HG02610 (cell line): ENCODE measurements around the gene SDF4.
"Not testable (repeated sequence)": the region's sequence is repeated elsewhere in the genome, so short reads cannot be mapped to it uniquely, and the experiment has no call there.

Experiments used
- ATAC-seq: cut with Tn5 transposase; IDR thresholded peaks from one replicate; pipeline ENCODE4 v1.9.1; 2021; ENCODE audit warnings: mild to moderate bottlenecking, moderate library complexity; ENCODE audit not compliant: unreplicated experiment

Gene SDF4

DNA sequence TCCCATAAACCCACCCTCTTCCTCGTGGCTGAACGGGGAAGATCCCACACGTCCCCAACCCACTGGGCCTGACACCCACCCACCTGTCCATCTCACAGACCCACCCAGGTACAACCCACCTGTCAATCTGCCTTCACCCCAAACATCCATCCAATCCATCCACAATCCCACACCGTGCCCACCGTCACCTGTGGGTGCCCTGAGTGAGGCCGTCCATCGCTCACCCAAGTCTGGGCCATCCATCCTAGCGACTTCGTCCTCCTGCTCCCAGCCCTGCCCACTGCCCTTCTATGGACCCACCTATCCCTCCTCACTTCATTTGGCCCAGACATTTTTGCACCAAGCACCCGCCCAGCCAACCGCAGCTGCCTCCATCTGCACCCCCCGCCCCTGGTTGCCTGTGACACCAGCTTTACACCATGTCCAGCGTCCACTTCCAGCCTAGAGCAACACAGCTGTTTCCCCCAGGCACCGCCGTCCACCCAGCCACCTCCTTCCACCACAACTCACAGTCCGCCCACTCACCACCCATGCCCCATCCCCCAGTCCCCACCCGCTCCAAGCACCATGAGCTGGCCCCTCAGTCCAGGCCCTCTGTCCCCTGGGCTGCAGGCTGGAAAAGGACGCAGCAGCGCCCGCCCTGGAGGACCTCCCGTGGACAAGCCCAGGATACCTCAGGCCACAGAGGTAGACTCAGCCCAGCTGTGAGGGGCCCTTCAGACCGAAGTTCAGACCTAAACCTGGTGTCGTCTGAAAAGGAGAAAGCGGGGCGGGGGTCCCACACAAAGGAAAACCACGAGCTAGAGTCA lies 50.5 kb downstream of the SDF4 start:
- no peak for ATAC-seq

DNA sequence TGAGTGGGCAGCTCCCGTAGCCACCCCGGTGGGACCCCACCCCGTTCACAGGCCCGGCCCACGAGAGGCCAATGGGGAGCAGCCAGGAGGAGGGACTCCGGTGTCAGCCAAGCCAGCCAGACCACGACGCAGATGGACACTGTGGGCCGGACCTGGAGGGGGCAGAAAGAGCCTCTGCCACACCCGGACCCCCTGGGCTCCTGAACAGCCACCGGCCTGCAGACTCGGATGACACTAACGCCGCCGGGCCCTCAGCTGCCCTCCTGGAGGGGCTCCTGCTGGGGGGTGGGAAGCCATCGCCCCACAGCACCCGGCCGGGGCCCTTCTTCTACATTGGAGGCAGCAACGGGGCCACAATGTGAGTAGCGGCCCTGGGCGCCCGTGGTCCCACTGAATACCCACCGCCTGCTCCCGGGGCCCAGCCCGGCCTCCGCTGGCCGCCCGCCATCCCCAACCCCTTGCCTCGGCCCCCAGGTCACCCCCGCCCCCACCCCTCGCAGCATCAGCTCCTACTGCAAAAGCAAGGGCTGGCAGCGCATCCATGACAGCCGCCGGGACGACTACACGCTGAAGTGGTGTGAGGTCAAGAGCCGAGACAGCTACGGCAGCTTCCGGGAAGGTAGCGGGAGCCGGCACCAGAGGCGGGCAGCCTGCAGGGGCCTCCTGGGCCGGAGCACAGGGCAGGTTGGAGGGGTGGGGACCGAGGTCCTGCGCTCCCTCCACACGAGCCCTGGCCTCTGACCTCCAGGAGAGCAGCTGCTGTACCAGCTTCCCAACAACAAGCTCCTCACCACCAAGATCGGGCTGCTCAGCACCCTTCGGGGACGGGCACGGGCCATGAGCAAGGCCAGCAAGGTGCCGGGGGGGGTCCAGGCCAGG lies 51.6 kb downstream of the SDF4 start:
- ATAC-seq = no peak

DNA sequence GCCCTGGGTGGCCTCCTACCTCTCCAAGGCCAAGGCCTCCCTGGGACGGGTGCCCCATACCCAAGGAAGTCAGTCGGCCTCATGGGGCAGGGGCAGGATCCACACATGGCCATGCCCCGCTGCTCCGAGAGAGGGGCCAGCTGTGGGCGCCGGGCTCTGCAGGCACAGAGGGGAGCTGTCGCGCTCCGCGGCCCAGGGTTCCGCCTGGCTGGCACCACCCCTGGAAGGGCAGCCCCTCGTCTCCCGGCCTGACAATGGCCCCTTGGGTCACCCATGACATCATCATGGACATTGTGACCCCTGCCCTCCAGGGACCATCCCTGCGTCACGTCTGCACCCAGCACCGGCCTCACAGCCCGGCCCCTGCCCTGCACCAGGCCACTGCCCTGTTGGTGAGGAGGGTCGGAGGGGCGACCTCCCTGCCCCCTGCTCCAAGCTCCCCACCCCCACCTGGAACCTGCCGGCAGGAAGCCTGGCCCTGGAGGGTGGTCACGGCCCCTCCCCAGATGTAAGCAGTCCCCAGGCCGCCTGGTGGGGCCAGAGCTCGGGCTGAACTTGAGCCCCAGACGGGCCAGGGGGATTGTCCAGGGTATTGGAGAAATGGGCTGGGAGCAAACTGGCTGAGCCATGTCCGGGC lies 52.3 kb downstream of the SDF4 start:
- no peak for ATAC-seq

DNA sequence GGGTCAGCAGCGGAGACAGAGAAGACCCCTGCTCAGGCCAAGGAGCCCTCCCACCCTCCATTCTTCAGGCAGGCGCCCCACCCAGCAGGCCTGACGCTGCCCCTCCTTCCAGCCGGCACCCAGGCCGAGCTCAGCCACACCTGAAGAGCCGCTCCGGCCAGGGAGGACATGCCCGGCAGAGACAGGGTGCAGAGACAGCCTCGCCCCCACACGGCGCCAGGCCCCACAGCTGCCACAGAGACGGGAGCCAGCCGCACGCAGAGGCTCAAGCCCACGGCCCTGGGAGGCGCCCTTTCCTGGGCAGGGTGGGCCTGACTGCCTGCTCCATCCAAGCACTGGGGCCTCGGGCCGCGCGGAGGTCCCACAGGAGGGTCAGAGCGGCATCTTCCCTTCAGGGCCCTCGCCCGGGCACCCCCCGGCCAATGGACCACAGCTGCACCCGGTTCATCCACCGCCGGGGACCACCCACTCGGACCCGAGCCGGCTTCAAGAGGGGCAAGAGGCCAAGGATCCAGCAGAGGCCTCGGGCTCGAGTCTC lies 52.9 kb downstream of the SDF4 start:
- ATAC-seq = no peak

DNA sequence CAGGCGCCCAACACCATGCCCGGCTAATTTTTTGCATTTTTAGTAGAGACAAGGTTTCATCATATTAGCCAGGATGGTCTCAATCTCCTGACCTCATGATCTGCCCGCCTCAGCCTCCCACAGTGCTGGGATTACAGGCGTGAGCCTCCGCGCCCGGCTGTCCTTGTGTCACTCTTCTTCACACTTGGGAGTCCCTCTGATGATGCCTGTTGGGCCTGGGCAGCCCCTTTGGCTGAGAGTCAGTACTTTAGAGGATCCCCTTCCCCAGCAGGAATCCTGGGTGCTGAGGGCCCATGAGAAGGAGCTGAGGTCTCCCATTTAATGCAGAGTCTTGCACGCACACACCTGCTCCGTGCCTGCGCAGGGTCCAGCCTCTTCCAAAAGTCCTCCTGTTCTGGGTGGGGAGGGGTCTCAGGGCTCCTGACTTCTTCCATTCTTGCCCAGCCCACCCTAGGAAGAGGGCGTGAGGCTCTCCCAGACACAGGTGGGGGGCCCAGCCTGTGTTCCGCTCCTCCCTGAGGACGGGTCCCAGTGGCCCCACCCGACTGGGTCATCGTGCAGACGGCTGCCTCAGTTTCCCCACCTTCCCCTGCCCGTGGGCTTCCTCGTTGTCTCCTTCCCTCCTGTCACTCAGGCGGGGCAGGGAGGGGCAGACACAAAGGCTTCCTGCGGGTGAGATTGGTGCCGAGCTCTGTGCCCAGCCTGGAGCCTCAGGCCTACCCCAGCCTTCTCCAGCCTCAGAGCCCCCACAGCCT lies 54.2 kb downstream of the SDF4 start:
- ATAC-seq = no peak

DNA sequence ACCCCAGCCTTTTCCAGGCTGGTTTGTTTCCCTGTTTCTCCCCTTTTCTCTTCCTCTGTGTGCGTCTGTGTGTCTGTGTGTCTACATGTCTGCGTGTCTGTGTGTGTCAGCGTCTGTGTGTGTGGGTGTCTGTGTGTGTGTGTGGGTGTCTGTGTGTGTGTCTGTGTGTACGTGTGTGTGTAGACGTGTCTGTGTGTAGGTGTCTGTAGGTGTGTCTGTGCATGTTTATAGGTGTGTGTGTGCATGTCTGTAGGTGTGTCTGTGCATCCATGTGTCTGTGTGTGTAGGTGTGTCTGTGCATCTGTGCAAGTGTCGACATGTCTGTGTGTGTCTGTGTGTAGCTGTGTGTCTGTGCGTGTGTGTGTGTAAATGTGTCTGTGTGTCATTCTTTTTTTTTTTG lies 54.9 kb downstream of the SDF4 start:
- no peak for ATAC-seq

DNA sequence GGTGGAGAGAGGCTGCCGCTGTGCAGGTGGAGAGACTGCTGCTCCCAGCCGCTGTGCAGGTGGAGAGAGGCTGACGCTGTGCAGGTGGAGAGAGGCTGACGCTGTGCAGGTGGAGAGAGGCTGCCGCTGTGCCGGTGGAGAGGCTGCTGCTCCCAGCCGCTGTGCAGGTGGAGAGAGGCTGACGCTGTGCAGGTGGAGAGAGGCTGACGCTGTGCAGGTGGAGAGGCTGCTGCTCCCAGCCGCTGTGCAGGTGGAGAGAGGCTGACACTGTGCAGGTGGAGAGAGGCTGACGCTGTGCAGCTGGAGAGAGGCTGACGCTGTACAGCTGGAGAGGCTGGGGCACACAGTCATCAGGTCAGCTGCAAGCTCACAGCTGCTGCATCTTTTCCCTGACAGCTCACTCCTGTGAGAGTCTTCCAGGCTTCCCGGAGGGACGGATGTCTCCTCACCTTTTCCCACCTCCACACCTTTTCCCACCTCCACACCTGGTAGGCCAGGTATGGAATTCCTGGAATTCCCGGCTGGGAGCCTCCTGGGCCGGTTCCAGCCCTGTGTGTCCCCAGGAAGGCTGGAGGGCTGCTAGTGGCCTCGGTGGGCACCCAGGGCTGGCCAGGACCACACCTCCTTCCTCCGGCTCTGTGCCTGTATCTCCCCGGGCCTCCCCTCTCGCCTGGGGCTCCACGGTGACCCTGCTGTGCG lies 55.6 kb downstream of the SDF4 start:
- not testable (repeated sequence) for ATAC-seq

DNA sequence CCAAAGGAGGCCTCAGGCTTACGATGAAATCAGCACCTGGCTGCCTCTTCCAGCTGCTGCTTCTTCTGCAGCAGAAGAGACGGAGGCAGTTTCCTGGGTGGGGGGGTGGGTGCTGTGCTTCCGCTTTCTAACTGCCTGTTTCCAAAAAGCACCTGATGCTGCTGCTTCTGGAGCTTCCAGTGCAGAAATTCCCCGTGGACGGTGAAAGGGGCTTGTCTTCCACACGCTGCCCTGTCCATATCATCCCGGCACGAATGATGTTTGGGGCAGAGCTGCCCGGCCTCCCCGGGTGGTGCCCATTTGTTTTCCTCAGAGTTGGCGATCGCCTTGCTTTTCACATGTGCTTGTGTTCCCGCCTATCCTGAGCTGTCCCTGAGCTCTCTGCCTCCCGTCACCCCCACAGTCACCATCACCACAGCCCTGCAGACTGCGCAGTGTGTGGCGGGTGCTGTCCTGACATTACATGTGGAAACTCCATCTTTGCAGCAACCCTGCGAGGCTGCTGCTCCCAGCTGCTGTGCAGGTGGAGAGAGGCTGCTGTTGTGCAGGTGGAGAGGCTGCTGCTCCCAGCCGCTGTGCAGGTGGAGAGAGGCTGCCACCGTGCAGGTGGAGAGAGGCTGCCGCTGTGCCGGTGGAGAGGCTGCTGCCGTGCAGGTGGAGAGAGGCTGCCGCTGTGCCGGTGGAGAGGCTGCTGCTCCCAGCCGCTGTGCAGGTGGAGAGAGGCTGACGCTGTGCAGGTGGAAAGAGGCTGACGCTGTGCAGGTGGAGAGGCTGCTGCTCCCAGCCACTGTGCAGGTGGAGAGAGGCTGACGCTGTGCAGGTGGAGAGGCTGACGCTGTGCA lies 56.4 kb downstream of the SDF4 start:
- no peak for ATAC-seq

DNA sequence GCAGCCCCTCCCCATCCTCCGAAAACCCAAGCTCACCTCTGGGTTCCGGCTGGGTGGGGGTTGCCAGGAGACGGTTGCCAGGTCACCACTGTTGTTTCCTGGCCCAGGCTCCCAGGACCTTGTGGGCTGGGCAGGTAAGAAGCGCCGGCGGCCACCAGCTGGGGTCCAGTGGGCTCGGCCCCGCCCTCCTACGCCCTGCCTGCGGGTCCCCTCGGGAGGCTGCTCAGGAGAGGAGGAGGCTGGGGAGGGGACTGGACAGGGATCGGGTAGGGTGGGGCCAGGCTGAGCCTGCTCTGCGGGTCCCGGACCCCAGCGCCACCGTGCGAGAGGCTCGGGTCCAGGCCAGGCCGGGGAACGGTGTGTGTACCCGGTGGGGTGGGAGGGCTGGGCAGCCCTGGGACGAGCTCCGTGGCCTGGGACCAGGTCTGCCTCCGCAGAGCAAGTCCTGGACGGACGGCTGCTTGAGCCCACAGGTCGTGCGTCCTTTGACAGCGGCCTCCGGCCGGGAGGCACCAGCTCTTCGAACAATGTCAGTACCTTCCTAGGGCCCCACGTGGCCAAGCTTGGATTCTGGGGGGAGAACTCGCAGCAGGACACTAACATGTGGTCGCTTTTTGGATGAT lies 57.9 kb downstream of the SDF4 start, which contains the start of gene TTLL10:
Gene TTLL10, plus strand, starts transcription at position 88 of the 623 bp plus-strand sequence. CDS start 5,336 bp downstream, outside the sequence.
- ATAC-seq = no peak

DNA sequence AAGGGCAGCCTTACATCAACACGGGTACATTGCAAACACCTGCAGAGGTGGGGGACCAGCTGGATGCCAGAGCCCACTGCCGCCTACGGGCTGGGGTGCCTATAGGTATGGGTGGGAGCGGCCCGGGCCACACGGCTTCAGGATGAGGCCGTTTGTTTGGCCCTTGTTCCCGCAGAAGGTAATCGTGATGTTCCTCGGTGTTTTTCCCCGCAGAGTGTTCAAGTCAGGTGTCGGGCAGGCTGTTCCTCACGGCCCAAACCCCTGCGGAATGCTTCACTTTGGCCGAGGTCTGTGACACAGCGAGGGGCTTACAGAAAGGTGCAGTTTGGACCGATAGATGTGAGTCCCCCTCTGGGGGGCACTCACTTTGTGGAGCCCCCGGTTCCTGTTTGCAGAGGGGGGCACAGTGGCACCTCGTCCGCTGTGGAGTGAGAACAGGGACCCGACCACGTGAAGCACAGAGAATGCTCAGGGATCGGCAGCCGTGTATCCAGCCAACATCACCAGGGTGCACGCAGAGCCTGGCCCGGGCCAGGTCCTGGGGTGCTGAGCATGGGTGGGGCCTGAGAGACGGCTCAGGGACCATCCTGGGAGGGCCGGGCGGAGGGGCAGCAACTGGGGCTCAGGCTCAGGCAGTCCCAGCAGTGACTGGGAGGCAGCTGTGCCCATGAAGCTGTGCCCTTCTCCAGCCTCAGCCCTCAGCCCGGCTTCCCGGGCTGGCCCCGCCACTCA lies 58.6 kb downstream of the SDF4 start:
- ATAC-seq = no peak

DNA sequence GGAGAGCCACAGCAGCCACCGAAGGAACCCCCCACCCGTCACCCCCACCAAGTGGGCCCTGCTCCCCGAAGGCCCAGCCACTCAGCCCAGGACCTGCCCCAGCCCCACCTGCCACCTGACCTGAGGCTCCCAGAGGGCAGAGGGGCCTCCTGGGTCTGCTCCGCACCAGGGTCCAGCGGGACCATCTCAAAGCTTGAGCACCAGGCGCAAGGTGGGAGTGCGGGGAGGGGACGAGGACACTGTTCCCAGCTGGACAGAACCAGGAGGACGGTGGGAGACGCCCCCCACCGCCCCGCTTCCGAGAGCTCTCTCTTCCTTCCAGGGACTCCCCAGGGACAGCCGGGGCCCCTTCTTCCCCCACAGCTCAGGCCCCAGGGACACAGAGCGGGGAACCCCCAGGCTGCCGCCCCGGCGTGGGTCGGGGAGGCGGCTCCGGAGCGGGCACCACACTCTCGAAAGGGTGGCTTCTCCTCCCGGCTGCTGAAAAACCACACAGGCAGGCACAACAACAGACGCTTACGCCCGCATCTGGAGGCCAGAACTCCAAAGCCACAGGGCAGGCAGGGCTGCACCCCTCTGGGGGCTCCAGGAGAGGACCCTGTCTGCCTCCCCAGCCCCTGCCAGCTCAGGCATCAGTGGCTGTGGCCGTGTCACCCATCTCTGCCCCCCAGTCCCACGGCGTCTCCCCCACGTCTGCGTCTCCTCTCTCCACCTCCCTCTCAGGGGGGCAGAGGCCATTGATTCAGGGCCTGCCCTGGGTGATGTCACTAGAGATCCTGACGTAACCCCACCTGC lies 60.1 kb downstream of the SDF4 start:
- no peak for ATAC-seq

DNA sequence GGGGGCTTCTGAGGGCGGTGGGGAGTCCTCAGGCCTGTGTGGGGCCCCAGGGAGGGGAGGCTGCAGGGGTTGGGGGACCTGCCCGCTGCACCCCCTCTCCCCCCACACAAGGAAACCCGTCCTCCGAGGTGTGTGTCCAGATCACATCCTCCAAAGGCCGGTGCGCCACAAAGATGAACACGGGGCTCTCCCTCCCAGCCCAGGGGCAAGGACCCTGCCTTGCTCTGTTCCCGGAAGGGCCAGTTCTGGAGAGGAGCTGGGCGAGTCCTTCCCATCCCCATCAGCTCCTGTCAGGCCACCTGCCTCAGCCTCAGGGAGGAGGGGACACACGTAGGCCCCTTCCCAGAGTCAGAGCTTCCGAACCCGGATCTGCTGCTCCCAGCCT lies 60.6 kb downstream of the SDF4 start:
- ATAC-seq = no peak

DNA sequence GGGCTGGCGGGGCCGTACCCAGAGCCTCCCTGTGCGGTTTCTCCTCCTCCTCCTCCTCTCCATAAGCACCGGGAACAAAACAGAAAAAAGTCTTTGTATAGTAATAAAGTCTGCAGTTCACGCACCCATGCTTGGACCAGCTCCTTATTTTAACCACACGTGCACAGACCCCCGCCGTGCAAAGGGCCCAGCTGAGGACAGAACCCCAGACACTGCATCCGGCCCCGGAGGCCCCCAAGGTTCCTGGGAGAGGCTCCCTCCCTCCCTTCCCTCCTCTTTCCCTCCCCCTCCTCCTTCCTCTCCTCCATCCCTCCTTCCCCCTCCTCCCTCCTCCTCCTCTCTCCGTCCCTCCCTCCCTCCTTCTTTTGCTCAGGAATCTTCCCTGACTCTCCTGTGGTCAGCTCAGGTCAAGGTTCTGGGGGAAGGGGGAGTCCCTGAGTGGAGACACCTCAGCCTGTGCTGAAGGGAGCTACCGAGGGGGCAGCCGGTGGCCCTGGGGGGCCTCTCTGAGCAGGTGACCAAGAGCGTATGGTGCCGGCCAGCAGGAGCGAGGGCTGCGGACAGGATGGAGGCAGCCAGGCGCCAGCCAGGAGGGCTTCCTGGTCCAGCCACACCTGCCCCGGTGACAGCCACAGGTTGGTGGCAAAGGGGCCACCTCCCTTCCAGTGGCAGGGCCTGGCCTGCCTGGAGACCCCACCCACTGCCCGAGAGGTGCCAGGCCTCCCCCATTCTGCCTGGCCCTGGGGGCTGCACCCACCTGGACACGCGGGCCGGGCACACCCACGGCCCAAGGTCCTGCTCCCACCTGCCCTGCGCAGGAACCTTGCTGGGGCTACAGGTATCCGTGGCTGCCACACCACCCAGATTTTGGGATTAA lies 61.3 kb downstream of the SDF4 start:
- no peak for ATAC-seq

DNA sequence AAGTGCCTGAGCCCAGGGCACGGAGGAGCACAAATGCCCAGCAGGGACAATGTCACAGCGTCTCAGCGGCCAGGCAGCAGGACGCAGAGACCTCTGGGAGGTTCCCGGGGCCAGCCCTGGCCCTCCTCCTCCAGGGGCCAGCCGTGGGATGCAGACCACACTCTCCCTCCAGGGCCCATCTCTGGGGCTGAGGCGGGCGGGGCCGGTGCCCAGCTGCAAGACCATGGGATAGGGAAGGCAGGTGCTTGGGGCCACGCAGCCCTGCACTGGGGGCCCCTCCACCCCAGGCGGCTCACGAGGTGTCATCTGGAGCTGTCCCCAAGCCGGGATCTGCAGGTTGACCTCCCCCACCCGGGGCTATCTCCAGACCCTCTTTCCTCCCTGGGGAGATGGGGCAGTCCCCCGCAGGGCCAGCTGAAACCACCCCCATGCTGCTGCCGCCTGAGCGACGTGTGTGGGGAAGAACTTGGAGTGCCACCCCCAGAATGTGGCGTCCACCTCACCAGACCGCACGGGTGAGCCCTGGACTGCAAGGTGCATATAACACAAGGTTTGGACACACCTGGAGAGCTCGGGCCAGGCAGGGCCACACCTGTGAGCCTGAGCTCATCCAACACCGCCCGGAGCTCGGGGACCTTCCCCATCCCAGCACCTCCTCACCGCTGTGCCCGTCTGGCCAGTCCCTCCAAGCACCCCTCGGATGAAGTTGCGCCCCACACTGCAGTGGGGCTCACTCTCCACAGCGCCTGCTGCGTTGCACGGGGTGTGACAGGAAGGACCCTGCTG lies 62.2 kb downstream of the SDF4 start:
- ATAC-seq = no peak
